DND-41 (cell line): Measurements from ENCODE around the gene GRIN1.

Source experiments
- EZH2 ChIP-seq: IDR thresholded peaks from 3 replicates; pipeline ENCODE4 v1.6.1; 2012; ENCODE audit warnings: borderline replicate concordance, low read depth, mild to moderate bottlenecking, moderate library complexity, low read length, inconsistent platforms; ENCODE audit not compliant: severe bottlenecking
- TF ChIP-seq, protein P1 (sequence below): IDR thresholded peaks from 2 replicates; pipeline ENCODE4 v1.5.1; 2012; ENCODE audit warnings: borderline replicate concordance, low read length, moderate library complexity, mild to moderate bottlenecking; ENCODE audit not compliant: poor library complexity, severe bottlenecking; ENCODE audit errors: extremely low read depth

GRCh38 chr9:137184881-137185660, 46.1 kb downstream of the GRIN1 start:
- TF ChIP-seq, protein P1, sequence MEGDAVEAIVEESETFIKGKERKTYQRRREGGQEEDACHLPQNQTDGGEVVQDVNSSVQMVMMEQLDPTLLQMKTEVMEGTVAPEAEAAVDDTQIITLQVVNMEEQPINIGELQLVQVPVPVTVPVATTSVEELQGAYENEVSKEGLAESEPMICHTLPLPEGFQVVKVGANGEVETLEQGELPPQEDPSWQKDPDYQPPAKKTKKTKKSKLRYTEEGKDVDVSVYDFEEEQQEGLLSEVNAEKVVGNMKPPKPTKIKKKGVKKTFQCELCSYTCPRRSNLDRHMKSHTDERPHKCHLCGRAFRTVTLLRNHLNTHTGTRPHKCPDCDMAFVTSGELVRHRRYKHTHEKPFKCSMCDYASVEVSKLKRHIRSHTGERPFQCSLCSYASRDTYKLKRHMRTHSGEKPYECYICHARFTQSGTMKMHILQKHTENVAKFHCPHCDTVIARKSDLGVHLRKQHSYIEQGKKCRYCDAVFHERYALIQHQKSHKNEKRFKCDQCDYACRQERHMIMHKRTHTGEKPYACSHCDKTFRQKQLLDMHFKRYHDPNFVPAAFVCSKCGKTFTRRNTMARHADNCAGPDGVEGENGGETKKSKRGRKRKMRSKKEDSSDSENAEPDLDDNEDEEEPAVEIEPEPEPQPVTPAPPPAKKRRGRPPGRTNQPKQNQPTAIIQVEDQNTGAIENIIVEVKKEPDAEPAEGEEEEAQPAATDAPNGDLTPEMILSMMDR: no peak
- TF ChIP-seq EZH2: no peak
